Measurements from ENCODE around the gene ALAD. TPM values are rescaled to one million over a fixed set of nuclear protein-coding genes. Genes with fewer than 3 reads are reported as not detected.
"Not testable (repeated sequence)": the region's sequence is repeated elsewhere in the genome, so short reads cannot be mapped to it uniquely, and the experiment has no call there.

Gene ALAD
- total RNA-seq, 4 donors from 2014 or later = 17.3 to 34.2 (median 17.9) TPM

DNA sequence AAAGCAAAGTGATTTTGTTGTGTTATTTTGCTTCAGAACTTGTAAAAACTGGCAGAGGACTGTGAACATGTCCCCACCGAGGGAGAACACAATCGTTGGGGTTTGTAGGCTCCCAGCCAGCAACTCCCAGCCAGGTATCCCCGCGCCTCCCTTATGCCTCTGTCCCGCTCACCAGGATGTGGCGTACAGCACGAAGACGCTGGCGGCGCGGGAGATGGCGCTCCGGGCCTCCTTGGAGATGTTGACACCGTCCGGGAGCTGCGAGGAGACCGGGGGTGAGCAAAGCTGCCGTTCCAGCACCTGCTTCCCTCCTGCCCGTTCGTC is 8.8 kb upstream of the ALAD start:
- Histone ChIP-seq H3K27me3 (no peaks in the 10 kb centered on the region), H3K36me3 (peaks cover 0 to 25% of the 10 kb centered on the region in 2 donors), H3K4me1 (peaks cover 2 to 35% (median 4%) of the 10 kb centered on the region in 3 donors), H3K4me3 (peak overlapping the region; percentile 73 to 79), H3K27ac (peak overlapping the region; percentile 93 to 97 (median 94)), H3K9me3 (no peaks in the 10 kb centered on the region)
- TF ChIP-seq EP300 (IDR thresholded peaks at IDR 0.05) (no peak), POLR2A (IDR thresholded peaks at IDR 0.05) (no peak), POLR2AphosphoS5 (IDR thresholded peaks at IDR 0.05) (no peak)
- TF ChIP-seq, protein P1, sequence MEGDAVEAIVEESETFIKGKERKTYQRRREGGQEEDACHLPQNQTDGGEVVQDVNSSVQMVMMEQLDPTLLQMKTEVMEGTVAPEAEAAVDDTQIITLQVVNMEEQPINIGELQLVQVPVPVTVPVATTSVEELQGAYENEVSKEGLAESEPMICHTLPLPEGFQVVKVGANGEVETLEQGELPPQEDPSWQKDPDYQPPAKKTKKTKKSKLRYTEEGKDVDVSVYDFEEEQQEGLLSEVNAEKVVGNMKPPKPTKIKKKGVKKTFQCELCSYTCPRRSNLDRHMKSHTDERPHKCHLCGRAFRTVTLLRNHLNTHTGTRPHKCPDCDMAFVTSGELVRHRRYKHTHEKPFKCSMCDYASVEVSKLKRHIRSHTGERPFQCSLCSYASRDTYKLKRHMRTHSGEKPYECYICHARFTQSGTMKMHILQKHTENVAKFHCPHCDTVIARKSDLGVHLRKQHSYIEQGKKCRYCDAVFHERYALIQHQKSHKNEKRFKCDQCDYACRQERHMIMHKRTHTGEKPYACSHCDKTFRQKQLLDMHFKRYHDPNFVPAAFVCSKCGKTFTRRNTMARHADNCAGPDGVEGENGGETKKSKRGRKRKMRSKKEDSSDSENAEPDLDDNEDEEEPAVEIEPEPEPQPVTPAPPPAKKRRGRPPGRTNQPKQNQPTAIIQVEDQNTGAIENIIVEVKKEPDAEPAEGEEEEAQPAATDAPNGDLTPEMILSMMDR (IDR thresholded peaks at IDR 0.05) = no peak
- WGBS, 2 donors (ENCODE audit: low coverage in 1 of 2) = no CpG with 5 or more reads among the region's 20 CpGs
- no peak for ATAC-seq

DNA sequence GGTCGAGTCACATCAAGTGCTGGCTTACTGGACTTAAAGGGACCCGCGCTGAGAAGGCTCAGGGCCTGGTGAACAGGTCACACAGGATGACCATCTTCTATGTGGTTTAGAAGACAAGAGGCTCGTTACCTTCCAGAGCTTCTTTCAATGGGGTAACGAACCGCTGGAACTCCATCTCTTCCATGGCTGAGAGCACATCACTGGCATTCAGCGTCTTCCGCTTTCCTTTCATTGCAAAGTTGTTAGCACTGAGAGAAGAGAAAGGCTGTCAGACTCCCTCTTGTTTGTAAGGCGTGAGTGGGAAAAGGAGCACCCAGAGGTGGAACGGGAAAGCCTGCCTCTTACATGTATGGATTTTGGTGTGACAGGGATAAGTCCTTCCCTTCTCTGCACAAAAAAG is 8.4 kb upstream of the ALAD start:
- 48 to 52% methylated on average over 3 to 10 of the region's 10 CpGs for WGBS, 2 donors (ENCODE audit: low coverage in 1 of 2)
- Histone ChIP-seq H3K36me3 (peaks cover 0 to 25% of the 10 kb centered on the region in 2 donors), H3K4me1 (peaks cover 2 to 35% (median 4%) of the 10 kb centered on the region in 3 donors), H3K4me3 (peak overlapping the region; percentile 73 to 79), H3K27ac (peak overlapping the region; percentile 93 to 97 (median 94)), H3K9me3 (no peaks in the 10 kb centered on the region), H3K27me3 (no peaks in the 10 kb centered on the region)
- ATAC-seq = no peak
- TF ChIP-seq, protein P1 (IDR thresholded peaks at IDR 0.05) = no peak
- no peak for TF ChIP-seq POLR2AphosphoS5 (IDR thresholded peaks at IDR 0.05)
- TF ChIP-seq POLR2A (IDR thresholded peaks at IDR 0.05) = no peak
- TF ChIP-seq EP300 (IDR thresholded peaks at IDR 0.05) = no peak

DNA sequence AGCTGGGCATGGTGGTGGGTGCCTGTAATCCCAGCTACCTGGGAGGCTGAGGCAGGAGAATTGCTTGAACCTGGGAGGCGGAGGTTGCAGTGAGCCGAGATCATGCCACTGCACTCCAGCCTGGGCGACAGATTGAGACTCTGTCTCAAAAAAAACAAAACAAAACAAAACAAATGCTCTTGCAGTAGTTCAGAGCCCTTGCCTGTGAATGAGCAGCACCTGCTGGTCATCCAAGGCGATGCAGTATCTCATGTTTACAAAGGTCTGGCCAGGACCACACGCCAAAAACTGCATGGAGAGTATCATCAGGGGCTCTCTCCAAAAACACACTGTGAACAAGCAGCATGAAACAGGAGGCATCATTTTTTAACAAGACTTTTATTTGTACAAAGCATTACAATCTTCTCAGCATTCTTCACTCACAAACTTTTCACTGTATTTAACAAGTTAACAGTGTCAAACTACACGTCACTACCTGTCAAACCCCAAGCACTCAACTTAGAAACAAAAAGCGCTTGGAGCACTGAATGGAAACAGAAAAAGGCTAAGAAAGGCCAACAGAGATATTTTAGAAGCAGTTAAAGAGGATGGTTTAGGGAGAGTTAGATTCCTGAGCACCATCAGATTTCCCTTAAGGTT is 5.9 kb upstream of the ALAD start:
- peaks cover 0 to 25% of the 10 kb centered on the region in 2 donors for H3K36me3 ChIP-seq
- WGBS, 2 donors (ENCODE audit: low coverage in 1 of 2) = 10 to 19% methylated on average over 2 to 7 of the region's 7 CpGs
- H3K27ac ChIP-seq = peak overlapping the region in 3 of 4 donors; percentile 3 to 28 (median 24)
- H3K4me1 ChIP-seq = peaks cover 2 to 38% (median 4%) of the 10 kb centered on the region in 3 donors
- TF ChIP-seq, protein P1 (IDR thresholded peaks at IDR 0.05) = peak; percentile 25 to 72 (median 62)
- H3K4me3 ChIP-seq, H3K27me3 ChIP-seq, ATAC-seq, H3K9me3 ChIP-seq: not testable (repeated sequence)

DNA sequence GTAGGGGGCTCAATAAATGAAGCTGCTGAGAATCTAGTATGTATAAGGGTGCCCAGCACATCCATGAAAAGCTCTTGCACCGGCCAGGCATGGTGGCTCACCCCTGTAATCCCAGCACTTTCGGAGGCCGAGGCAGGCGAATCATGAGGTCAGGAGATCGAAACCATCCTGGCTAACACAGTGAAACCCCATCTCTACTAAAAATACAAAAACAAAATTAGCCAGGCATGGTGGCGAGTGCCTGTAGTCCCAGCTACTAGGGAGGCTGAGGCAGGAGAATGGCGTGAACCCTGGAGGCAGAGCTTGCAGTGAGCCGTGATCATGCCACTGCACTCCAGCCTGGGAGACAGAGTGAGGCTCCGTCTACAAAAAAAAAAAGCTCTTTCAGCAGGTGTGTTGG is 5.3 kb upstream of the ALAD start:
- not testable (repeated sequence) for H3K4me3 ChIP-seq, H3K9me3 ChIP-seq, ATAC-seq, H3K27me3 ChIP-seq
- H3K4me1 ChIP-seq = peaks cover 2 to 38% (median 7%) of the 10 kb centered on the region in 3 donors
- H3K27ac ChIP-seq = peak overlapping the region in 2 of 4 donors; percentile 24 to 28
- peaks cover 0 to 25% of the 10 kb centered on the region in 2 donors for H3K36me3 ChIP-seq
- 83% methylated on average over 1 of the region's 9 CpGs; no CpG with 5 or more reads in 1 of the 2 donors for WGBS, 2 donors (ENCODE audit: low coverage in 1 of 2)

DNA sequence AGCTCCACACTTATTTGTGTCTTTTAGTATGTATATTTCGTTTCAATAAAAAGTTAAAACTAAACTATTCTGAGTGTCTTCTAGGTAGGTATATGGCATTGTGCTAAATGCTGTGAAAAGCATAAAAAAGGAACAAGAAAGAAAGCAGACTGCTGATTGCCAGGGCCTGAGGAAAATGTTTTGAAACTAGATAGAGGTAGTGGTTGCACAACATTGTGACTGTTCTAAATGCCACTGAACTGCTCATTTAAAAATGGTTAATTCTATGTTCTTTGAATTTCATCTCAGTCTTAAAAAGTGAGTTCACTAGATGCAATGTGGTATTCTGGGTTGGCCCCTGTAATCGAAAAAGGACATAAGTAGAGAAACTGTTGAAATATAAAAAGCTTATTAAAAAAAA is 2.6 kb upstream of the ALAD start:
- ATAC-seq = no peak
- Histone ChIP-seq H3K9me3 (no peaks in the 10 kb centered on the region), H3K4me3 (no peak overlapping the region), H3K27me3 (no peaks in the 10 kb centered on the region), H3K27ac (no peak overlapping the region), H3K4me1 (peaks cover 0 to 41% (median 15%) of the 10 kb centered on the region in 3 donors), H3K36me3 (peaks cover 0 to 21% of the 10 kb centered on the region in 2 donors)
- TF ChIP-seq POLR2A (IDR thresholded peaks at IDR 0.05) = no peak
- TF ChIP-seq EP300 (IDR thresholded peaks at IDR 0.05) = no peak
- TF ChIP-seq POLR2AphosphoS5 (IDR thresholded peaks at IDR 0.05) = no peak
- TF ChIP-seq, protein P1 (IDR thresholded peaks at IDR 0.05) = no peak
- WGBS, 2 donors (ENCODE audit: low coverage in 1 of 2) = 72 to 77% methylated on average over 2 of the region's 2 CpGs

All from gastroesophageal sphincter (tissue), 4 donors.